IMR-90 (cell line): ENCODE measurements around the gene POLD4.

Source experiments
- CEBPB ChIP-seq: IDR thresholded peaks from 2 replicates; pipeline ENCODE4 v1.6.1; 2012; ENCODE audit warnings: low read depth, low read length, improper control_type of control experiment
- MAFK ChIP-seq: IDR thresholded peaks from 2 replicates; pipeline ENCODE4 v1.6.1; 2012; ENCODE audit warnings: low read depth, low read length, improper control_type of control experiment
- MAZ ChIP-seq: IDR thresholded peaks from 2 replicates; pipeline ENCODE4 v1.6.1; 2012; ENCODE audit warnings: low read depth, mild to moderate bottlenecking, low read length, improper control_type of control experiment, moderate library complexity, borderline replicate concordance
- MXI1 ChIP-seq: IDR thresholded peaks from 2 replicates; pipeline ENCODE4 v1.6.1; 2012; ENCODE audit warnings: low read depth, mild to moderate bottlenecking, low read length, moderate library complexity, borderline replicate concordance
- NFE2L2 ChIP-seq: fragments of 150-350 bp; IDR thresholded peaks from 2 replicates; pipeline ENCODE4 v1.6.1; 2016; ENCODE audit warnings: low read depth, mild to moderate bottlenecking, low read length
- POLR2A ChIP-seq: IDR thresholded peaks from 2 replicates; pipeline ENCODE4 v1.6.1; 2012; ENCODE audit warnings: mild to moderate bottlenecking, low read depth, low read length
- RAD21 ChIP-seq: IDR thresholded peaks from 2 replicates; pipeline ENCODE4 v1.6.1; 2012; ENCODE audit warnings: low read length, improper control_type of control experiment
- RCOR1 ChIP-seq: IDR thresholded peaks from 2 replicates; pipeline ENCODE4 v1.6.1; 2012; ENCODE audit warnings: mild to moderate bottlenecking, low read length, improper control_type of control experiment; ENCODE audit not compliant: insufficient replicate concordance
- RFX5 ChIP-seq: IDR thresholded peaks from 2 replicates; pipeline ENCODE4 v1.8.0; 2012; ENCODE audit warnings: low read depth, mild to moderate bottlenecking, low read length, moderate library complexity
- SMC3 ChIP-seq: fragments of 150-350 bp; IDR thresholded peaks from 2 replicates; pipeline ENCODE4 v1.6.1; 2016; ENCODE audit warnings: low read depth, mild to moderate bottlenecking, antibody characterized with exemption, low read length, moderate library complexity
- TF ChIP-seq, protein P1 (sequence below): conservative IDR thresholded peaks from 2 replicates; pipeline ENCODE4 v1.5.1; 2012; ENCODE audit warnings: mild to moderate bottlenecking, low read depth, low read length, improper control_type of control experiment
- TF ChIP-seq, protein P2 (sequence below): fragments of 150-350 bp; IDR thresholded peaks from 2 replicates; pipeline ENCODE4 v1.6.1; 2017; ENCODE audit warnings: mild to moderate bottlenecking, antibody characterized with exemption, low read length, low read depth

DNA sequence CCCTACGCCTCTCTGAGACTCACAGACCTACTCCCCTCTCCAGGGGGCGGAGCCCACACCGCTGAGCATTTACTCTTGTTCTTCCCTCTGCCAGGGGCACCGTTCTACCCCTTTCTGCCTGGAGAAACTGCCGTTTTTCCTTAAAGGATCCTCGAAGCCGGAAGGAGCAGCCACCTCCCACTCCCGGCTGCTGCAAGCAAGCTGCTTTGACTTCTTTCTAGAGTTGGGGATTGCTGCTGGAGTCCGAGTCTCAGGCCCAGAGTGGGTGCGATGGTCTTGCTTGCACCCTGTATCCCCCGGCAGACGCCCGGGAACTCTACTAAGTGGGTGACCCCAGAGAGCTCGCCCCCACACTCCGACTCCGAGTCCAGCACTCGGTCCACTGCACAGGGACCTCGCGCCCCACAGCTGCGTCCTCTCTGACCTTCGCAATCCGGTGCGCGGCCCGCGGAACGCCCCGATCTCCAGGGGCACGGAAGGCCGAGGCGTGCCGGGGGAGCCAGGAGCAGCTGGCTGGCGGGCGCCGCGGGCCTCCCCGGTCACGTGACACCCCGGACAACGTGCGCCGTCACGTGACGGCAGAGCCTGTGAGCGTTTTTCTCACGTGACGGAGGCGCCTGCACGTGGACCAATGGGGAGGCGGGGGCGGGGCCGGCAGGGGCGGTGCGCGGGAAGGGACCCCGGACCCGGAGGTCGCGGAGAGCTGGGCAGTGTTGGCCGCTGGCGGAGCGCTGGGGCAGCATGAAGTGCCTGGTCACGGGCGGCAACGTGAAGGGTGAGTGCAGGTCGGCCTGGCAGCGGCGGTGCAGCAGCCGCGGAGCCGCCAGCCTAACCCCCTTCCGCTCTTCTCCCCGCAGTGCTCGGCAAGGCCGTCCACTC, 38.2 kb upstream of the POLD4 start, which contains the start of gene RAD9A:
- TF ChIP-seq POLR2A (peak; percentile 17; the same call in 1 of the 2 replicates), RFX5 (no peak), SMC3 (no peak), RAD21 (no peak), CEBPB (no peak), MXI1 (peak; percentile 88; the same call in 1 of the 2 replicates), RCOR1 (no peak), NFE2L2 (no peak), MAZ (no peak; the same call in 1 of the 2 replicates), MAFK (no peak)
- TF ChIP-seq, protein P1, sequence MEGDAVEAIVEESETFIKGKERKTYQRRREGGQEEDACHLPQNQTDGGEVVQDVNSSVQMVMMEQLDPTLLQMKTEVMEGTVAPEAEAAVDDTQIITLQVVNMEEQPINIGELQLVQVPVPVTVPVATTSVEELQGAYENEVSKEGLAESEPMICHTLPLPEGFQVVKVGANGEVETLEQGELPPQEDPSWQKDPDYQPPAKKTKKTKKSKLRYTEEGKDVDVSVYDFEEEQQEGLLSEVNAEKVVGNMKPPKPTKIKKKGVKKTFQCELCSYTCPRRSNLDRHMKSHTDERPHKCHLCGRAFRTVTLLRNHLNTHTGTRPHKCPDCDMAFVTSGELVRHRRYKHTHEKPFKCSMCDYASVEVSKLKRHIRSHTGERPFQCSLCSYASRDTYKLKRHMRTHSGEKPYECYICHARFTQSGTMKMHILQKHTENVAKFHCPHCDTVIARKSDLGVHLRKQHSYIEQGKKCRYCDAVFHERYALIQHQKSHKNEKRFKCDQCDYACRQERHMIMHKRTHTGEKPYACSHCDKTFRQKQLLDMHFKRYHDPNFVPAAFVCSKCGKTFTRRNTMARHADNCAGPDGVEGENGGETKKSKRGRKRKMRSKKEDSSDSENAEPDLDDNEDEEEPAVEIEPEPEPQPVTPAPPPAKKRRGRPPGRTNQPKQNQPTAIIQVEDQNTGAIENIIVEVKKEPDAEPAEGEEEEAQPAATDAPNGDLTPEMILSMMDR: no peak
- TF ChIP-seq, protein P2, sequence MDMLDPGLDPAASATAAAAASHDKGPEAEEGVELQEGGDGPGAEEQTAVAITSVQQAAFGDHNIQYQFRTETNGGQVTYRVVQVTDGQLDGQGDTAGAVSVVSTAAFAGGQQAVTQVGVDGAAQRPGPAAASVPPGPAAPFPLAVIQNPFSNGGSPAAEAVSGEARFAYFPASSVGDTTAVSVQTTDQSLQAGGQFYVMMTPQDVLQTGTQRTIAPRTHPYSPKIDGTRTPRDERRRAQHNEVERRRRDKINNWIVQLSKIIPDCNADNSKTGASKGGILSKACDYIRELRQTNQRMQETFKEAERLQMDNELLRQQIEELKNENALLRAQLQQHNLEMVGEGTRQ: peak; percentile 100
